ENCODE results near the gene COQ8B. TPM values are rescaled to one million over a fixed set of nuclear protein-coding genes. Genes with fewer than 3 reads are reported as not detected.

The COQ8B gene
- total and polyA plus RNA-seq, 3 experiments from 2014 or later = 17.3 to 25.7 (median 20.6) TPM

DNA sequence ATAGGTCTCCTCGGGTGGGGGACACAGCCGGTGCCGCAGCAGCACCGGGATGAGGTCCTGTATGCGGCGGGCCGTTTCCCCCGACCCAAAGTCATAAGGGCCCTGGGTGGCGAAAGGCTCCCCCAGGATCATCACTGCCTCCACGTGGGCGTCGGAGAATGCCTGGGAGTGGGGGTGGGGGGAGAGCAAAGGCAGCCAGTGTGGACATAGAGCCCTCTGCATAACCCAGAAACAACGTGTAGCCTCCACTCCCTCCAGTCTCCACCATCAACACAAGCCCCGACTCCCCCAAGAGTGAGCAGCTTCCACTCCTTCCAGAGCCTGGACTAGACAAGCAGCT, 24.5 kb downstream of the COQ8B start:
- Mint-ChIP-seq H3K4me3 (peak overlapping the region in 3 of 7 donors; percentile 32 to 37 (median 34)), H3K4me1 (peaks cover 0 to 7% (median 4%) of the 10 kb centered on the region in 3 donors), H3K36me3 (peaks cover 0 to 30% (median 0%) of the 10 kb centered on the region in 3 donors), H3K9me3 (no peaks in the 10 kb centered on the region), H3K27me3 (no peaks in the 10 kb centered on the region), H3K27ac (peak overlapping the region in 3 of 8 donors; percentile 2 to 78 (median 38))
- Histone ChIP-seq H3K27me3 (ENCODE audit: insufficient read depth, low read length, poor library complexity, severe bottlenecking) (no peaks in the 10 kb centered on the region), H3K36me3 (ENCODE audit: insufficient read depth, low read length) (no peaks in the 10 kb centered on the region), H3K9me3 (ENCODE audit: low read length) (no peaks in the 10 kb centered on the region), H3K4me3 (ENCODE audit: low read length) (no peak overlapping the region), H3K4me1 (ENCODE audit: insufficient read depth, low read length) (peaks cover 10% of the 10 kb centered on the region), H3K27ac (ENCODE audit: low read depth, low read length) (no peak overlapping the region)
- no peak for DNase-seq
- ChIA-PET CTCF (no interaction called here), POLR2A (no interaction called here)

DNA sequence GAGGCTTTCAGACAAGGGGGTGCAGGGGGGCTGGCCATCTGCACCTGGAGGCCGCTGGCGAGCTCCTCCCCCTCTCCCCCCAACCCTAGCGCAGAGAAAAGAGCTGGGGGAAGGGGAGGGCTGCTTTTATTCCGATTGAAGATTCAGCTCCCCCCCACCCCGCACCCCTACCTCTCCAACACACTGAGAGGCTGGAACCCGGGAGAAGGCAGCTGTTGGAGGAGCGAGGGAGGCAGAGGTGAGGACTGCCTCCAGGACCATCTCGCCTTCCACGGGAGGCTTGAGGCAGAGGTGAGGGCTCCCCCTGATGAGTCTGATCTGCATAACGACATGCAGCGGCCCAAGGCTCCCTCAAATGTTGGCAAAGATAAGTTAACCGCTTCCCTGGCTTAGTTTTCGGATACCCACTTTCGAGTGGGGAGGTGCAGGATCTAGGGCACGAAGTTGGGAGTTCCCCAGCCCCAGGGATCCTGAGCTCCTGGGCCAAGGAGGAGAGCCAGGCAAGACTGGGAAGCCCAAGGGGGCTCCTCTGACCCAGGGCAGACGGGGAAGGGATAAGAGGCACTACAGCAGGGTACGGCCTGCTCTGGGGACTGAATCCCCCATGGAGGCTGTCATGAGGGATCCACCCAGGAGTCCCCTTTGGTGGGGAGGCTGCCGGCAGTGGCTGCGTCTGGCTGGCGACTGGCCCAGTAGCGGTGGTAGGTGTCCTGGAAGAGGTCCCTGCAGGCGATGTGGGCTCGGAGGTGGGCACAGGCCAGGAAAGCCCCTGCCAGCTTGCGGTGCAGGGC, 25.1 kb downstream of the COQ8B start:
- Mint-ChIP-seq H3K4me1 (peaks cover 0 to 7% (median 4%) of the 10 kb centered on the region in 3 donors), H3K4me3 (peak overlapping the region in 6 of 7 donors; percentile 28 to 91 (median 44)), H3K36me3 (peaks cover 0 to 28% (median 0%) of the 10 kb centered on the region in 3 donors), H3K27me3 (no peaks in the 10 kb centered on the region), H3K9me3 (no peaks in the 10 kb centered on the region), H3K27ac (peak overlapping the region in 2 of 8 donors; percentile 18 to 87)
- no peaks in the 10 kb centered on the region for H3K36me3 ChIP-seq (ENCODE audit: insufficient read depth, low read length)
- POLR2A ChIA-PET = interaction anchor here (0.7 to 1.0 kb wide), 3 partner anchors 28 to 107 kb away, joined by 3 to 4 read pairs (median 3); partner anchors contain the start of genes ACTMAP and EGLN2
- H3K27me3 ChIP-seq (ENCODE audit: insufficient read depth, low read length, poor library complexity, severe bottlenecking) = no peaks in the 10 kb centered on the region
- DNase-seq = no peak
- H3K27ac ChIP-seq (ENCODE audit: low read depth, low read length) = peak overlapping the region; percentile 61
- no peaks in the 10 kb centered on the region for H3K9me3 ChIP-seq (ENCODE audit: low read length)
- peak overlapping the region; percentile 81 for H3K4me3 ChIP-seq (ENCODE audit: low read length)
- H3K4me1 ChIP-seq (ENCODE audit: insufficient read depth, low read length) = peaks cover 10% of the 10 kb centered on the region
- CTCF ChIA-PET = no interaction called here

DNA sequence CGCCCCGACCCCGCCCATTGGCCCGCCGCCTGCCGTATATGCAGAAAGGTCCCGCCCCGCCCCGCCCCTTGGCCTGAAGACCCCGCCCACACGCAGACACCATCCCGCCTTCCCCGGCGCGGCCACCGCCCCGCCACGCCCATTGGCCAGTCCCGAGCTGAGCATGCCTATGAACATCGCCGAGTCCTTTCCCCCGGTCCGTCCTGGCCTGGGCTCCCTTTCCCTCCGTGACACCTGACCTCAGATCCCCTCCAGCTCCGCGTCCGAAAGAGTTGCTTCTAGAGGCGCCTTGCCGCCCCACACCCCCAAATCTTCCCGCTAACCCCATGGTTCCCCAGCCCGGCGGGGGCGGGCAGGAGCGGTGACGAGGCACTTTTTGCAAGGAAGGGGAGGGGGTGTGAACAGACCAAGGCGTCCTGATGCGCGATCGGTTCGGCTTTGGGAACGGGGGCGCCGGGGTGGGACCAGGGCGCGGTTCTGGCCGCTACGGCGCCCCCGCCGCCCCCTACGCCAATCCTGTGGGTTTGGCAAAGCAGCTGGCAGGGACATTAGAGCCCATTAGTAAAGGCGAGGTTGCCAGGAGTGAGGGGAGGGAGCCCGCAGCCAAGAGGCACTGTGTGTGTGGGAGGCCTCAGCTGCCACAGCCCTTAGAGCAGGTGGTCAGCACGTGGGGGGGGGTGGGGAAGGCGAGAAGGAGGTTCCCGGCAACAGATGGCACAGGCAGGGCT, 25.8 kb downstream of the COQ8B start:
- H3K27ac Mint-ChIP-seq = peak overlapping the region; percentile 18 to 97 (median 94)
- H3K9me3 Mint-ChIP-seq = no peaks in the 10 kb centered on the region
- peak overlapping the region; percentile 81 for H3K4me3 ChIP-seq (ENCODE audit: low read length)

DNA sequence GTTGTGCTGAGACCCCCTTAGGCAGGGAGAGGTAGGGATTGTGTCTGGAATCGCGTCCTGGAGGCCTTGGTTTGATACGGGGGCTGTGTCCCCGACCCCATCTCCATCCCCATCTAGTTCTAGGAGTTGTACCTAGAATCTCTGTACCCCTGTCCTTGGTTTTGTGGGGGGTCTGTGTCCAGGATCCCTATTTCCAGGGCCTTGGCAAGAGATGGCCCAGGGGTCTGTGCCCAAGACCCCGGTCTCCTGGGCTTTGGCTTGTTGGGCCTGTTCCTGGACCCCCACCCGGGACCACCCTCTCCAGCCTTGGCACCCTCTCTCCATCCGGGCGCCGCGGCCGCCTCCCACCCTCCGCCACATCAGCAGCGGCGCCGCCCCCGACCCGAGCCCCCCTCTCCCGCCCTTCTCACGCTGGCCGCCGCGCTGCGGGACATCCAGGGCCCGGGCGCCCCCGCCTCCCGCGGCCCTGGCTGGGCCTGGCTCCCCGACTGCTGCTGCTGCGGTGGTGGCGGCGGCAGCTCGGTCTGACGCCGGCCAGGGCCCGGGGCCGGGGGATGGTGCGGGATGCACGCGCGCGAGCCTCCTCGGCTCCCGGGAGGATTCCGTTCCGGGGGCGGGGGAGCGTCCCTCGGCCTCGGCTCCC, 26.5 kb downstream of the COQ8B start, which contains the start of gene NUMBL:
TSS of gene NUMBL (minus strand) at position 602 of the 643 bp plus-strand sequence. CDS start at position 434, 168 bp downstream.
- H3K4me3 Mint-ChIP-seq = peak within 1 kb of the TSS; percentile 83 to 97 (median 91)
- CTCF ChIA-PET = no interaction called here

More for the DNA sequence above, 25.8 kb downstream of the COQ8B start:
- H3K4me3 Mint-ChIP-seq = peak overlapping the region; percentile 83 to 97 (median 91)
- peaks cover 0 to 7% (median 4%) of the 10 kb centered on the region in 3 donors for H3K4me1 Mint-ChIP-seq
- H3K27me3 ChIP-seq (ENCODE audit: insufficient read depth, low read length, poor library complexity, severe bottlenecking) = no peaks in the 10 kb centered on the region
- H3K36me3 Mint-ChIP-seq = peaks cover 0 to 26% (median under 1%) of the 10 kb centered on the region in 3 donors
- no peaks in the 10 kb centered on the region for H3K36me3 ChIP-seq (ENCODE audit: insufficient read depth, low read length)
- ChIA-PET CTCF (no interaction called here), POLR2A (interaction anchor here (0.6 to 1.0 kb wide), 5 partner anchors 25 to 481 kb away, joined by 3 to 8 read pairs (median 3); partner anchors contain the start of genes ACTMAP and EGLN2)
- DNase-seq = peak; percentile 75 to 90 (median 84)
- H3K27me3 Mint-ChIP-seq = no peaks in the 10 kb centered on the region
- peak overlapping the region; percentile 61 for H3K27ac ChIP-seq (ENCODE audit: low read depth, low read length)
- peaks cover 10% of the 10 kb centered on the region for H3K4me1 ChIP-seq (ENCODE audit: insufficient read depth, low read length)
- no peaks in the 10 kb centered on the region for H3K9me3 ChIP-seq (ENCODE audit: low read length)

DNA sequence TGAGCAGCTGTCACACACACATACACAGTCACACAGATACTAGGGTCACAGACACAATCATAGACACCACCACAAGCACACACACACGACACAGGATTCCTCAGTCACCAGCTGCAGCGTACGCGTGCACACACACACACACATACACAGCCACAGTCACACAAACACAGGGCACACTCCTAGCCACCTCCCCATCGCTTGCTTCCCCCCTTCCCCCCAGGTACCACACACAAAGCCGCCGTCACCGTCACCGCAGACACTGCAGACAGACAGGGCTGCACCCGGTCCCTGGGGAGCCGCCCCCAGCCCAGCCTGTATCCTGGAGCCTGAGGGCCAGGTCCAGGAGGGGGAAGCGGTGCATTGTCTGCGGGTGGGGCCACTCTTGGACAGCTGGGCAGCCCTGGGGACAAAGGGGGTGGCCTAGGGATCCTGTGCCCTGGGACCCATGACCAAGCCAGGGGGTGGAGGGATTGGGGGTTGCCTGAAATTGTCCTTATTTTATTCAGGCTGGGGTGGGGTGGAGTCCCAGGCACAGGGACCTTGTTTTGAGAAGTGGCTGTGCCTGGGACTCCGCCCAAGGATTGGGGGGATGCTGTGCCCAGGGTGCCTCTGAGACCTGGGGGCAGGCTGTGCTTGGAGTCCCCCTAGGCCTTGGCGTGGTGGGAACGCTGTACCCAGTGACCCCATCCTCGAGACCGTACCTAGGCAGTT, 27.2 kb downstream of the COQ8B start:
- Histone ChIP-seq H3K9me3 (ENCODE audit: low read length) (no peaks in the 10 kb centered on the region), H3K4me1 (ENCODE audit: insufficient read depth, low read length) (peaks cover 10% of the 10 kb centered on the region), H3K27ac (ENCODE audit: low read depth, low read length) (peak overlapping the region; percentile 50), H3K4me3 (ENCODE audit: low read length) (peak overlapping the region; percentile 39), H3K27me3 (ENCODE audit: insufficient read depth, low read length, poor library complexity, severe bottlenecking) (no peaks in the 10 kb centered on the region), H3K36me3 (ENCODE audit: insufficient read depth, low read length) (no peaks in the 10 kb centered on the region)
- no peaks in the 10 kb centered on the region for H3K9me3 Mint-ChIP-seq
- ChIA-PET CTCF (no interaction called here), POLR2A (interaction anchor here (0.6 kb wide), 1 partner anchor 750 kb away, joined by 3 read pairs; no protein-coding TSS in a partner anchor)
- DNase-seq = peak in 3 of 5 donors; percentile 26 to 62 (median 32)
- H3K27me3 Mint-ChIP-seq = no peaks in the 10 kb centered on the region
- H3K36me3 Mint-ChIP-seq = peaks cover 7 to 23% (median 12%) of the 10 kb centered on the region in 3 donors
- peaks cover 0 to 7% (median 4%) of the 10 kb centered on the region in 3 donors for H3K4me1 Mint-ChIP-seq
- peak overlapping the region in 1 of 8 donors; percentile 39 for H3K27ac Mint-ChIP-seq
- H3K4me3 Mint-ChIP-seq = peak overlapping the region in 3 of 7 donors; percentile 55 to 87 (median 60)

More for the DNA sequence above, 26.5 kb downstream of the COQ8B start, which contains the start of gene NUMBL:
- Histone ChIP-seq H3K27me3 (ENCODE audit: insufficient read depth, low read length, poor library complexity, severe bottlenecking) (no peaks in the 10 kb centered on the region), H3K4me1 (ENCODE audit: insufficient read depth, low read length) (peaks cover 10% of the 10 kb centered on the region), H3K36me3 (ENCODE audit: insufficient read depth, low read length) (no peaks in the 10 kb centered on the region), H3K27ac (ENCODE audit: low read depth, low read length) (peak within 1 kb of the TSS; percentile 61), H3K9me3 (ENCODE audit: low read length) (no peaks in the 10 kb centered on the region), H3K4me3 (ENCODE audit: low read length) (peak within 1 kb of the TSS; percentile 81)
- Mint-ChIP-seq H3K9me3 (no peaks in the 10 kb centered on the region), H3K36me3 (peaks cover 6 to 26% (median 7%) of the 10 kb centered on the region in 3 donors), H3K27me3 (no peaks in the 10 kb centered on the region), H3K27ac (peak within 1 kb of the TSS; percentile 18 to 97 (median 94)), H3K4me1 (peaks cover 0 to 7% (median 4%) of the 10 kb centered on the region in 3 donors)
- POLR2A ChIA-PET = interaction anchor here (0.6 to 1.0 kb wide), 4 partner anchors 26 to 481 kb away, joined by 3 to 8 read pairs (median 4); partner anchors contain the start of gene ACTMAP
- no peak for DNase-seq

DNA sequence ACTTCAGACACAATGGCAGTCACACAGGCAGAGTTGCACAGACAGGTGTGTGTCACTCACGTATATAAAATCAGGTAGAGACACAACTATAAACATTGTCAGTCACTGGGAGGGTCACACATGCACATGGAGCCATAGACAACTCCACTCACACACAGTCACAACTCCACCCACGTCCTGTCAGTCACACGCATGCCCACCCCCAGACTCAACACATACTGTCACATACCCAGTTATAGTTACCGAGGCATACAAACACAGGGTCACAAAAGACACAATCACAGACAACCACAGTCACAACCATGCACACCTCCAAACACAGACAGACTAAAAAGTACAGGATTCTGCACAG, 27.7 kb downstream of the COQ8B start:
- Mint-ChIP-seq H3K4me1 (peaks cover 0 to 7% (median 4%) of the 10 kb centered on the region in 3 donors), H3K9me3 (no peaks in the 10 kb centered on the region), H3K4me3 (no peak overlapping the region), H3K27me3 (no peaks in the 10 kb centered on the region), H3K36me3 (peaks cover 7 to 19% (median 12%) of the 10 kb centered on the region in 3 donors), H3K27ac (no peak overlapping the region)
- Histone ChIP-seq H3K4me1 (ENCODE audit: insufficient read depth, low read length) (peaks cover 10% of the 10 kb centered on the region), H3K27ac (ENCODE audit: low read depth, low read length) (peak overlapping the region; percentile 50), H3K9me3 (ENCODE audit: low read length) (no peaks in the 10 kb centered on the region), H3K4me3 (ENCODE audit: low read length) (no peak overlapping the region), H3K36me3 (ENCODE audit: insufficient read depth, low read length) (no peaks in the 10 kb centered on the region), H3K27me3 (ENCODE audit: insufficient read depth, low read length, poor library complexity, severe bottlenecking) (no peaks in the 10 kb centered on the region)
- no peak for DNase-seq
- ChIA-PET CTCF (interaction anchor here (0.6 kb wide), 1 partner anchor 1498 kb away, joined by 3 read pairs; no protein-coding TSS in a partner anchor), POLR2A (interaction anchor here (0.6 kb wide), 1 partner anchor 750 kb away, joined by 3 read pairs; no protein-coding TSS in a partner anchor)

DNA sequence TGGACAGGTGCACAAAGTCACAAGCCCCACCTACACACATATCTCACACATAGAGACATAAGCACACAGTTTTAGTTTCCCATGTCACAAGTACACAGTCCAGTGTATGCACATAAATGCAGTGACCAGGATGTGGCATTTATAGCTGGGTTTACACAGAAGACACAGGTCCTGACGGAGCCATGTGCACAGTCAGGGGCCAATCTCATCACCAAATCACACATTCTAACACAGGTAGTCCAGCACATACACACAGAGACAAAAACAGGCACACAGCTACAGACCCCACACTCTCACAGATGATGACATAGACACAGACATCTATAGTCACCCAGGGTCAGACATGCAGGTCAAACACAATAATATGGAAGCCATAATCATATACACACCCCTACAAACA, 28.4 kb downstream of the COQ8B start:
- CTCF ChIA-PET = interaction anchor here (0.6 kb wide), 1 partner anchor 1499 kb away, joined by 3 read pairs; no protein-coding TSS in a partner anchor

More for the DNA sequence above, 28.4 kb downstream of the COQ8B start:
- Mint-ChIP-seq H3K9me3 (no peaks in the 10 kb centered on the region), H3K27me3 (no peaks in the 10 kb centered on the region), H3K4me3 (no peak overlapping the region), H3K27ac (no peak overlapping the region), H3K4me1 (peaks cover 0 to 7% (median 4%) of the 10 kb centered on the region in 3 donors), H3K36me3 (peaks cover 7 to 18% (median 12%) of the 10 kb centered on the region in 3 donors)
- no peak overlapping the region for H3K4me3 ChIP-seq (ENCODE audit: low read length)
- H3K36me3 ChIP-seq (ENCODE audit: insufficient read depth, low read length) = no peaks in the 10 kb centered on the region
- POLR2A ChIA-PET = no interaction called here
- H3K9me3 ChIP-seq (ENCODE audit: low read length) = no peaks in the 10 kb centered on the region
- H3K27ac ChIP-seq (ENCODE audit: low read depth, low read length) = no peak overlapping the region
- no peak for DNase-seq
- no peaks in the 10 kb centered on the region for H3K27me3 ChIP-seq (ENCODE audit: insufficient read depth, low read length, poor library complexity, severe bottlenecking)
- peaks cover 10% of the 10 kb centered on the region for H3K4me1 ChIP-seq (ENCODE audit: insufficient read depth, low read length)
